Measurements from ENCODE around the gene MDM4. TPM values are rescaled to one million over a fixed set of nuclear protein-coding genes. Genes with fewer than 3 reads are reported as not detected.

MDM4 gene
- total and polyA plus RNA-seq, 2 donors (not counting 3 experiments of a cell fraction or from before 2014, with no cell fraction given), result 11.7 to 67.0 TPM

DNA sequence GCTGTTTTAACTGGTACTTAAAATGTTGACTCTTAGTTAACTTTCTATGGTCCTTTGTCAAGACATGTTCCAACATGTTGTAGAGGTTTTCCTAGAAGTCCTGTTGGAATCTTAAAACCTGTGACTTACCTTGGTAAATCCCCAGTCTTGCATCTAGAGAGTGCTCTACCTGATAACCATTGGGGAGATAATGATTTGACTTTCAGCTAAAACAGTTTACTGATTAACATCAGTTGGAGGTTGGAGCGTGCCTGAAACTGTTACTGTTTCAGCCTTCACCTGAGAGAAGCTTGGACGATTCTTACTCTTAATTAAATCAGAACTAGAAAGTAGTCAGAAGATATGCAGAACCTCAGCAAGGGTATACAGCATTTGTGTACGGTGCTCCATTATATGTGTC is 8.8 kb downstream of the MDM4 start:
- POLR2A ChIA-PET, result no interaction called here

More for the DNA sequence above, 8.8 kb downstream of the MDM4 start:
- no peak overlapping the region for H2AFZ ChIP-seq (ENCODE audit: low read depth, low read length)
- peaks cover 6 to 23% of the 10 kb centered on the region in 2 experiments for H3K36me3 ChIP-seq (ENCODE audit: control insufficient read depth in 2 of 2, extremely low read depth in 1 of 2, insufficient read depth in 2 of 2, low read length in 2 of 2)
- FAIRE-seq (no peak), DNase-seq (ENCODE audit: low read depth, low spot score) (no peak)
- BruUV-seq (replicated peaks), result no TSS peak
- no peaks in the 10 kb centered on the region for H3K9me1 ChIP-seq (replicated peaks; ENCODE audit: control insufficient read depth, extremely low read depth, insufficient read depth, low read length)
- no peak overlapping the region for H3K27ac ChIP-seq (ENCODE audit: insufficient read depth, low read depth, low read length)
- H3K9me3 ChIP-seq (replicated peaks; ENCODE audit: control insufficient read depth, insufficient read depth, low read length), result no peaks in the 10 kb centered on the region
- H3K27me3 ChIP-seq (ENCODE audit: control insufficient read depth in 2 of 2, insufficient read depth in 2 of 2, low read length in 2 of 2), result no peaks in the 10 kb centered on the region
- peaks cover 44% of the 10 kb centered on the region for H3K79me2 ChIP-seq (ENCODE audit: control insufficient read depth, insufficient read depth, low read length)
- intact Hi-C loops (cut with micrococcal nuclease) (no loop called here), dilution Hi-C loops (cut with MboI; ENCODE audit: extremely low pct_ligation_motif_present, low sequenced_read_pairs) (no loop called here)
- CTCF ChIA-PET, result interaction anchor here (1.1 kb wide), 3 partner anchors 9 to 126 kb away, joined by 3 read pairs; no protein-coding TSS in a partner anchor
- H3K4me3 ChIP-seq (replicated peaks in 1 of 3; ENCODE audit: insufficient read depth in 1 of 3, low read depth in 1 of 3, low read length in 3 of 3), result no peak overlapping the region
- H3K4me2 ChIP-seq (ENCODE audit: insufficient read depth, low read length), result no peak overlapping the region
- no peak overlapping the region for H3K9ac ChIP-seq (replicated peaks; ENCODE audit: extremely low read depth, insufficient read depth, low read length)
- TF ChIP-seq, protein P1, sequence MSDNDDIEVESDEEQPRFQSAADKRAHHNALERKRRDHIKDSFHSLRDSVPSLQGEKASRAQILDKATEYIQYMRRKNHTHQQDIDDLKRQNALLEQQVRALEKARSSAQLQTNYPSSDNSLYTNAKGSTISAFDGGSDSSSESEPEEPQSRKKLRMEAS (IDR thresholded peaks at IDR 0.05; ENCODE audit: insufficient read depth, insufficient read length), result no peak
- TF ChIP-seq MYC (IDR thresholded peaks at IDR 0.05; ENCODE audit: low read depth, low read length) (no peak), EZH2 (IDR thresholded peaks at IDR 0.05; ENCODE audit: borderline replicate concordance, low read depth, low read length, severe bottlenecking) (no peak), POLR2A (IDR thresholded peaks at IDR 0.05; ENCODE audit: low read depth, low read length) (no peak), FOS (IDR thresholded peaks at IDR 0.05; ENCODE audit: borderline replicate concordance, insufficient read depth, low read length) (no peak), POLR2AphosphoS5 (IDR thresholded peaks at IDR 0.05; ENCODE audit: insufficient read depth, low read depth, low read length) (no peak), GATA2 (IDR thresholded peaks at IDR 0.05; ENCODE audit: insufficient read depth, insufficient read length, low read depth, low read length) (no peak), JUN (IDR thresholded peaks at IDR 0.05; ENCODE audit: borderline replicate concordance, insufficient read depth, insufficient read length, low read depth) (no peak)
- TF ChIP-seq, protein P2, sequence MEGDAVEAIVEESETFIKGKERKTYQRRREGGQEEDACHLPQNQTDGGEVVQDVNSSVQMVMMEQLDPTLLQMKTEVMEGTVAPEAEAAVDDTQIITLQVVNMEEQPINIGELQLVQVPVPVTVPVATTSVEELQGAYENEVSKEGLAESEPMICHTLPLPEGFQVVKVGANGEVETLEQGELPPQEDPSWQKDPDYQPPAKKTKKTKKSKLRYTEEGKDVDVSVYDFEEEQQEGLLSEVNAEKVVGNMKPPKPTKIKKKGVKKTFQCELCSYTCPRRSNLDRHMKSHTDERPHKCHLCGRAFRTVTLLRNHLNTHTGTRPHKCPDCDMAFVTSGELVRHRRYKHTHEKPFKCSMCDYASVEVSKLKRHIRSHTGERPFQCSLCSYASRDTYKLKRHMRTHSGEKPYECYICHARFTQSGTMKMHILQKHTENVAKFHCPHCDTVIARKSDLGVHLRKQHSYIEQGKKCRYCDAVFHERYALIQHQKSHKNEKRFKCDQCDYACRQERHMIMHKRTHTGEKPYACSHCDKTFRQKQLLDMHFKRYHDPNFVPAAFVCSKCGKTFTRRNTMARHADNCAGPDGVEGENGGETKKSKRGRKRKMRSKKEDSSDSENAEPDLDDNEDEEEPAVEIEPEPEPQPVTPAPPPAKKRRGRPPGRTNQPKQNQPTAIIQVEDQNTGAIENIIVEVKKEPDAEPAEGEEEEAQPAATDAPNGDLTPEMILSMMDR (IDR thresholded peaks at IDR 0.05; ENCODE audit: extremely low read depth in 1 of 2, insufficient read depth in 1 of 2, low read depth in 1 of 2, low read length in 2 of 2), result no peak
- H3K4me1 ChIP-seq (ENCODE audit: control insufficient read depth, extremely low read depth, insufficient read depth, low read length), result no peaks in the 10 kb centered on the region
- no peaks in the 10 kb centered on the region for H4K20me1 ChIP-seq (replicated peaks; ENCODE audit: control insufficient read depth, extremely low read depth, insufficient read depth, low read length)

All from endothelial cell of umbilical vein (primary cell).